H1 (cell line): Measurements from ENCODE around the gene CD84. TPM values are rescaled to one million over a fixed set of nuclear protein-coding genes. Genes with fewer than 3 reads are reported as not detected.

ENCODE experiments used
- CTCF ChIA-PET: fragments of 300-600 bp; sonication (Branson Sonifier 250); formaldehyde crosslinking; loops from one replicate; lab custom pipeline; 2021; ENCODE audit not compliant: partially characterized antibody; lab: Charles Lee
- POLR2A ChIA-PET: fragments of 300-600 bp; sonication (Branson Sonifier 250); formaldehyde crosslinking; loops from one replicate; lab custom pipeline; 2021; ENCODE audit warnings: inconsistent platforms; ENCODE audit not compliant: partially characterized antibody; lab: Charles Lee
- DNase-seq, 2 experiments: peaks; one replicate each; pipeline versions ENCODE4 v3.0.0 to v3.0.0-alpha.2; 2010 to 2022; ENCODE audit warnings: low spot score in 2 of 2, low read depth in 1 of 2, mixed read lengths in 1 of 2
- FAIRE-seq: peaks from 2 replicates; lab custom pipeline; 2011; peaks lifted over from hg19 to GRCh38; lab: Jason Lieb, UNC
- H2AFZ ChIP-seq: 2 replicates; pipeline ENCODE4 v1.8.1; 2012; ENCODE audit warnings: low read length, inconsistent platforms
- H2AK5ac ChIP-seq: 2 replicates; pipeline ENCODE4 v1.6.1; 2013; ENCODE audit warnings: low read depth, low read length
- H2BK120ac ChIP-seq: replicated peaks from 2 replicates; pipeline ENCODE3; 2013; ENCODE audit warnings: low read depth, low read length, inconsistent platforms
- H2BK12ac ChIP-seq: 2 replicates; pipeline ENCODE4 v1.6.1; 2013; ENCODE audit warnings: low read depth, low read length
- H2BK15ac ChIP-seq: 2 replicates; pipeline ENCODE4 v1.6.1; 2013; ENCODE audit warnings: low read length
- H2BK20ac ChIP-seq: 2 replicates; pipeline ENCODE4 v1.6.1; 2013; ENCODE audit warnings: low read length
- H2BK5ac ChIP-seq: 2 replicates; pipeline ENCODE4 v1.6.1; 2013; ENCODE audit warnings: low read depth, low read length
- H3K14ac ChIP-seq: 2 replicates; pipeline ENCODE4 v1.6.1; 2013; ENCODE audit warnings: inconsistent platforms; ENCODE audit not compliant: insufficient read length
- H3K18ac ChIP-seq: 2 replicates; pipeline ENCODE4 v1.6.1; 2013; ENCODE audit warnings: low read length; ENCODE audit errors: extremely low read depth
- H3K23ac ChIP-seq: 2 replicates; pipeline ENCODE4 v1.6.1; 2013; ENCODE audit warnings: inconsistent platforms; ENCODE audit not compliant: insufficient read length
- H3K23me2 ChIP-seq: 2 replicates; pipeline ENCODE4 v1.6.1; 2013; ENCODE audit warnings: low read depth, low read length
- H3K27ac ChIP-seq: 2 replicates; pipeline ENCODE4 v1.6.1; 2011; ENCODE audit warnings: low read depth, low read length, inconsistent platforms
- H3K27me3 ChIP-seq, 4 experiments: replicated peaks in 1 of 4; 1 replicate in 1 of 4; 2 replicates in 3 of 4; pipeline versions ENCODE4 v1.6.1 to v1.8.1; 2011 to 2013; ENCODE audit warnings: low read length in 3 of 4, mild to moderate bottlenecking in 3 of 4, inconsistent platforms in 2 of 4, mixed read lengths in 2 of 4, moderate library complexity in 1 of 4; ENCODE audit not compliant: control insufficient read depth in 3 of 4, insufficient read depth in 3 of 4; ENCODE audit errors: extremely low read depth in 1 of 4
- H3K36me3 ChIP-seq, 4 experiments: 2 replicates each; pipeline versions ENCODE4 v1.6.1 to v1.8.1; 2011 to 2013; ENCODE audit warnings: mild to moderate bottlenecking in 4 of 4, low read length in 3 of 4, moderate library complexity in 2 of 4, control low read depth in 1 of 4, inconsistent platforms in 1 of 4; ENCODE audit not compliant: insufficient read depth in 4 of 4, control insufficient read depth in 2 of 4
- H3K4ac ChIP-seq: replicated peaks from 2 replicates; pipeline ENCODE3; 2013; ENCODE audit warnings: low read length, low read depth, mixed read lengths, inconsistent platforms; ENCODE audit not compliant: insufficient read length
- H3K4me1 ChIP-seq, 4 experiments: replicated peaks in 1 of 4; 1 replicate in 1 of 4; 2 replicates in 3 of 4; pipeline versions ENCODE4 v1.6.1 to v1.8.1; 2011 to 2013; ENCODE audit warnings: low read length in 3 of 4, inconsistent platforms in 2 of 4, mixed read lengths in 1 of 4; ENCODE audit not compliant: insufficient read depth in 4 of 4, control insufficient read depth in 3 of 4
- H3K4me2 ChIP-seq, 2 experiments: 2 replicates each; pipeline versions ENCODE4 v1.6.1 to v1.8.1; 2011 to 2013; ENCODE audit warnings: low read depth in 2 of 2, low read length in 2 of 2, control low read depth in 1 of 2, inconsistent platforms in 1 of 2, mild to moderate bottlenecking in 1 of 2; ENCODE audit not compliant: insufficient read depth in 1 of 2
- H3K4me3 ChIP-seq, 4 experiments: fragments of 200-600, 300-600 bp in 1 of 4; sonication (generic), shearing (Covaris generic), sonication (Bioruptor Twin) in 1 of 4; 2 replicates each; pipeline versions ENCODE4 v1.5.1 to v1.8.1; 2011 to 2016; ENCODE audit warnings: low read length in 4 of 4, low read depth in 3 of 4, control low read depth in 2 of 4, inconsistent platforms in 2 of 4, mild to moderate bottlenecking in 2 of 4, mixed read lengths in 1 of 4, moderate library complexity in 1 of 4; ENCODE audit not compliant: insufficient read depth in 2 of 4; ENCODE audit errors: extremely low read depth in 1 of 4
- H3K56ac ChIP-seq: replicated peaks from 2 replicates; pipeline ENCODE3; 2013; ENCODE audit warnings: low read depth, mild to moderate bottlenecking, mixed read lengths, low read length, inconsistent platforms; ENCODE audit not compliant: insufficient read length
- H3K79me1 ChIP-seq: 2 replicates; pipeline ENCODE4 v1.6.1; 2013; ENCODE audit warnings: low read depth, low read length, control low read depth
- H3K79me2 ChIP-seq, 2 experiments: 2 replicates each; pipeline versions ENCODE4 v1.6.1 to v1.8.1; 2012 to 2013; ENCODE audit warnings: low read length in 2 of 2, mild to moderate bottlenecking in 2 of 2, inconsistent platforms in 1 of 2; ENCODE audit not compliant: insufficient read depth in 2 of 2, control insufficient read depth in 1 of 2
- H3K9ac ChIP-seq, 4 experiments: replicated peaks in 1 of 4; 1 replicate in 1 of 4; 2 replicates in 3 of 4; pipeline versions ENCODE4 v1.6.1 to v1.8.1; 2011 to 2013; ENCODE audit warnings: low read depth in 3 of 4, low read length in 3 of 4, control low read depth in 2 of 4, mild to moderate bottlenecking in 2 of 4, moderate library complexity in 2 of 4, inconsistent platforms in 1 of 4; ENCODE audit errors: extremely low read depth in 1 of 4
- H3K9me3 ChIP-seq, 2 experiments: 2 replicates each; pipeline versions ENCODE4 v1.6.1 to v1.8.1; 2012 to 2013; ENCODE audit warnings: mild to moderate bottlenecking in 2 of 2, moderate library complexity in 2 of 2, control low read depth in 1 of 2, inconsistent platforms in 1 of 2, low read depth in 1 of 2, low read length in 1 of 2, mixed read lengths in 1 of 2; ENCODE audit not compliant: insufficient read depth in 2 of 2
- H4K20me1 ChIP-seq, 2 experiments: replicated peaks in 1 of 2; 2 replicates each; pipeline versions ENCODE3 to v1.8.1; 2011 to 2013; ENCODE audit warnings: inconsistent platforms in 2 of 2, low read length in 2 of 2, mild to moderate bottlenecking in 1 of 2; ENCODE audit not compliant: insufficient read depth in 2 of 2, control insufficient read depth in 1 of 2
- H4K5ac ChIP-seq: 2 replicates; pipeline ENCODE4 v1.6.1; 2013; ENCODE audit warnings: low read length, low read depth, mixed read lengths, inconsistent platforms; ENCODE audit not compliant: insufficient read length
- H4K8ac ChIP-seq: 2 replicates; pipeline ENCODE4 v1.8.0; 2013; ENCODE audit warnings: mild to moderate bottlenecking, moderate library complexity, low read length, inconsistent platforms; ENCODE audit not compliant: insufficient read depth; ENCODE audit errors: extremely low read depth
- H4K91ac ChIP-seq: replicated peaks from 2 replicates; pipeline ENCODE3; 2013; ENCODE audit warnings: low read length, mixed read lengths, inconsistent platforms; ENCODE audit not compliant: insufficient read length
- FOSL1 ChIP-seq: IDR thresholded peaks from 2 replicates; pipeline ENCODE4 v1.6.1; 2011; ENCODE audit warnings: mild to moderate bottlenecking, low read depth, low read length, moderate library complexity; ENCODE audit not compliant: insufficient read depth
- RXRA ChIP-seq: IDR thresholded peaks from 2 replicates; pipeline ENCODE4 v1.6.1; 2011; ENCODE audit warnings: low read depth, mild to moderate bottlenecking, low read length, moderate library complexity; ENCODE audit not compliant: insufficient read depth
- SRF ChIP-seq: IDR thresholded peaks from 2 replicates; pipeline ENCODE4 v1.6.1; 2011; ENCODE audit warnings: mild to moderate bottlenecking, low read depth, low read length, moderate library complexity
- WGBS, 2 experiments: shearing (Covaris generic) in 1 of 2; methylation state at CpG; one replicate each; pipeline versions ENCODE4 v1.1.6 to v1.1.7; 2013 to 2015; ENCODE audit warnings: low lambda C conversion rate in 2 of 2, mixed read lengths in 2 of 2, inconsistent platforms in 1 of 2, low coverage in 1 of 2, missing lambda C conversion rate in 1 of 2; ENCODE audit not compliant: insufficient replicate concordance in 2 of 2, insufficient coverage in 1 of 2, insufficient read length in 1 of 2; ENCODE audit errors: extremely low coverage in 1 of 2, missing lambda C conversion rate in 1 of 2; 5-methylcytosine and 5-hydroxymethylcytosine counted together
- polyA plus RNA-seq, 7 experiments: library from polyadenylated mRNA; depleted of rRNA in 3 of 7; stranded (reverse) in 5 of 7; unstranded in 2 of 7; fragments of >200 nt in 5 of 7; fragments of 200-250 nt in 2 of 7; gene quantifications; 1 replicate in 5 of 7; 2 replicates in 1 of 7; 4 replicates in 1 of 7; pipeline versions ENCODE4 v1.2.1 to v1.2.3, GENCODE V29; 2011 to 2013; ENCODE audit warnings: missing spikeins in 2 of 7, mixed read lengths in 2 of 7
- total RNA-seq: library from RNA; stranded (reverse); fragmentation: NEBNext Ultra II Directional; extraction: Animal tissue kit (Norgen Biotek cat#: 25700); gene quantifications from 2 replicates; pipeline ENCODE4 v1.2.1, GENCODE V29; 2021

CD84 gene
- total and polyA plus RNA-seq, 2 of the 8 experiments (the other 6 are each of a cell fraction or from before 2014, with no cell fraction given), result not detected

DNA sequence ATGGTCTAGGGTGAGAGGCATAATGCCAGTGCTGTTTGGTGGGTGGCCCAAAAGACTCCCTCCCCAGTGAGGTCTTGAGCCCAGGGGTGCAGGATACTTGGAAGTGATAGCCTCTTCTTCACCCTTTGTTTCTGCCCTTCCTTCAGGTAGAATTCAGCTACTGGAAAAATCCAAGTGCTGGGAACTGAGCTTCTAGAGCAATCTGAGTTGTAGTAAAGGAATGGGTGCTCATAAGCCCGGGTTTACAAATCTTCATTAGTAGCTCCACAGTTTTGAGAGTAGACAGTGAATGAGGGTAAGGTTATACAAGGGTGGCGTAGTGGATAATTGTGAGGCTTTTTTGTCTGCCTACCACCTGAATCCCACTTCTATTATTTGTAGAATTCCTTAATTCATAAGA, 29.2 kb upstream of the CD84 start:
- H2BK120ac ChIP-seq, result no peak overlapping the region
- no peak overlapping the region for H2BK20ac ChIP-seq
- FAIRE-seq, result no peak
- no peaks in the 10 kb centered on the region for H3K23me2 ChIP-seq
- H3K4ac ChIP-seq, result no peak overlapping the region
- H3K9ac ChIP-seq, result no peak overlapping the region
- H3K23ac ChIP-seq, result no peak overlapping the region
- ChIA-PET CTCF (interaction anchor here (0.8 to 9.5 kb wide), 15 partner anchors 10 to 178 kb away, joined by 3 to 88 read pairs (median 7); no protein-coding TSS in a partner anchor), POLR2A (no interaction called here)
- H4K91ac ChIP-seq, result no peak overlapping the region
- no peak overlapping the region for H3K14ac ChIP-seq
- H4K5ac ChIP-seq, result no peak overlapping the region
- H3K4me1 ChIP-seq, result peaks cover 0 to 2% (median 0%) of the 10 kb centered on the region in 4 experiments; a peak in 1 of 7 replicates
- no peak overlapping the region for H2BK5ac ChIP-seq
- H3K27me3 ChIP-seq, result no peaks in the 10 kb centered on the region
- H2BK15ac ChIP-seq, result no peak overlapping the region
- no peak overlapping the region for H4K8ac ChIP-seq
- no peaks in the 10 kb centered on the region for H4K20me1 ChIP-seq
- no peaks in the 10 kb centered on the region for H3K79me2 ChIP-seq
- H3K36me3 ChIP-seq, result no peaks in the 10 kb centered on the region
- no peaks in the 10 kb centered on the region for H3K9me3 ChIP-seq
- H3K56ac ChIP-seq, result no peak overlapping the region
- no peak overlapping the region for H2AK5ac ChIP-seq
- no peak overlapping the region for H2BK12ac ChIP-seq
- no peak overlapping the region for H3K4me2 ChIP-seq
- 0 out of 2 replicates have a peak overlapping the region, but pooled peaks have one; percentile 28 for H2AFZ ChIP-seq
- H3K79me1 ChIP-seq, result no peaks in the 10 kb centered on the region
- 43% methylated on average over 2 of the region's 2 CpGs; no CpG with 5 or more reads in 1 of the 2 experiments for WGBS, 2 experiments
- no peak for DNase-seq
- H3K18ac ChIP-seq, result no peak overlapping the region
- no peak overlapping the region for H3K4me3 ChIP-seq
- no peak overlapping the region for H3K27ac ChIP-seq
- TF ChIP-seq RXRA (no peak), FOSL1 (no peak), SRF (no peak)
